ENCODE measurements around the gene MINAR2.

GRCh38 chr5:129716651-129717050, 31.2 kb upstream of the MINAR2 start:
- TF ChIP-seq CTCF (IDR thresholded peaks at IDR 0.05) (no peak), EZH2 (IDR thresholded peaks at IDR 0.05; ENCODE audit: borderline replicate concordance, insufficient read depth, low read depth, low read length, poor library complexity, severe bottlenecking) (no peak)
